MCF 10A (cell line): Measurements from ENCODE around the gene MPZ. TPM values are rescaled to one million over a fixed set of nuclear protein-coding genes. Genes with fewer than 3 reads are reported as not detected.

Experiments
- BruUV-seq: library from RNA; stranded (reverse); fragments of 400-500 nt; replicated peaks from 2 replicates; lab custom pipeline; 2021; lab: Mats Ljungman, UMichigan
- CTCF ChIA-PET: fragments of 300-600 bp; sonication (Branson Sonifier 250); formaldehyde crosslinking; extraction: SDS; loops from one replicate; lab custom pipeline; 2021; ENCODE audit warnings: antibody characterized with exemption, inconsistent platforms; lab: Yijun Ruan, JAX
- POLR2A ChIA-PET: fragments of 300-600, 350-650 bp; sonication (Branson Sonifier 250); formaldehyde crosslinking; extraction: SDS; loops from one replicate; lab custom pipeline; 2020; ENCODE audit warnings: antibody characterized with exemption, inconsistent platforms; lab: Yijun Ruan, JAX
- DNase-seq: peaks from one replicate; pipeline ENCODE4 v3.0.0-alpha.2; 2018; ENCODE audit not compliant: unreplicated experiment
- H3K27ac Mint-ChIP-seq: one replicate; pipeline ENCODE4 v1.8.0; 2022; ENCODE audit warnings: mild to moderate bottlenecking, low read depth, mixed read lengths; ENCODE audit not compliant: unreplicated experiment
- H3K27me3 Mint-ChIP-seq: one replicate; pipeline ENCODE4 v1.8.0; 2022; ENCODE audit warnings: mixed read lengths; ENCODE audit not compliant: insufficient read depth, unreplicated experiment
- H3K36me3 Mint-ChIP-seq: one replicate; pipeline ENCODE4 v1.8.0; 2022; ENCODE audit warnings: mild to moderate bottlenecking, moderate library complexity, mixed read lengths; ENCODE audit not compliant: insufficient read depth, unreplicated experiment
- H3K4me1 Mint-ChIP-seq: one replicate; pipeline ENCODE4 v1.8.0; 2022; ENCODE audit warnings: mixed read lengths; ENCODE audit not compliant: insufficient read depth, unreplicated experiment
- H3K4me3 Mint-ChIP-seq: one replicate; pipeline ENCODE4 v1.8.0; 2022; ENCODE audit warnings: mild to moderate bottlenecking, moderate library complexity, mixed read lengths; ENCODE audit not compliant: unreplicated experiment
- H3K9me3 Mint-ChIP-seq: one replicate; pipeline ENCODE4 v1.8.0; 2022; ENCODE audit warnings: mixed read lengths; ENCODE audit not compliant: unreplicated experiment
- intact Hi-C: fragments of 100-400 bp; cut with micrococcal nuclease; formaldehyde crosslinking; loops from 2 replicates; pipeline ENCODE4 v1.14.1; 2022
- total RNA-seq: library from RNA; stranded (reverse); gene quantifications from 2 replicates; pipeline ENCODE4 v1.2.3, GENCODE V29; 2022
- TF ChIP-seq, protein P1 (sequence below): fragments of 200-600 bp; IDR thresholded peaks from one replicate; pipeline ENCODE4 v1.8.0; 2022; ENCODE audit warnings: antibody characterized with exemption, mild to moderate bottlenecking; ENCODE audit not compliant: unreplicated experiment

The MPZ gene
- total RNA-seq, 1 experiment from 2014 or later, result 0.37 TPM

DNA sequence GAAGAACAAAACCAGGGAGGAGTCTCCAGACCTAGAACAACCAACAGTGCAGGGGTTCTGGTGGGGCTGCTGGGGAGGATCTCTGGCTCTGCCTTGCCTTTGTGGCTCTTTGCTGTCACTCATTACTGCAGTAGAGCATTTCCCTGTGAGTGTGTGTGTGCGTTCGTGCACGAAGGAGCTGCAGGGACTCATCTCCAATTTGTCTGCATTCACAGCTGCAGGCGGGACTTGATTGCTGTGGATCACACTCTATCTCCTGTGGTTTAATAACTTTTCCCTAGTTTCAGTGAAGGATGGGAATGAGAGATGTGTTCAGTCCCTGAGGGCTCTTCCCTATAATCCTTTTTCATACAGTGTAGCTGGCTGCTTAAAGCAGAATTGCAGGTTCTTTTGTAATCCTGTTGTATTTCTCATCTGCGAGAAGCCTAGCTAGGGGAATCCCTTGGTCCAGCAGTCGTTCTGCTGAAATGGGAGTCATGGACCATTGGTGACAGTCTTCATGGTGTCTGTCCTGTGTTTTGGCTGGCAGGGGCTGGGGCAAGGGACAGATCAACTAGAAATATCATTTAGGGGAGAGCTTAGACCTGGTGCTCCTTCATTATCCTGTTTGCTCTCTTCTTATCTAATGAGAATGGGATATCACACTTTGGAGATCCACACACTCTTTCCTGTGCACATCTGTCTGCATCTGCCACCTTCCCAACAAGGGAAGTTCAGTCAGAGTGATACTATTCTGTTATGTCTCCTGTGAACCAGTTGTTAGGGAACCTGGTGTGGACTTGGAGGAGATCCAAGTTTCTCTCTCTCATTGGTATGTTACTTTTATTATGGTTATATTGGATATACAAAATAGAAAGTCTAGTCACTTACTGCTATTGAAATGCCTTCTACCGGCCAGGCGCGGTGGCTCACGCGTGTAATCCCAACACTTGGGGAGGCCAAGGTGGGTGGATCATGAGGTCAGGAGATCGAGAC, 48.2 kb downstream of the MPZ start:
- POLR2A ChIA-PET, result interaction anchor here (0.6 to 1.7 kb wide), 5 partner anchors 11 to 128 kb away, joined by 3 to 7 read pairs (median 3); no protein-coding TSS in a partner anchor
- DNase-seq, result peak; percentile 10

DNA sequence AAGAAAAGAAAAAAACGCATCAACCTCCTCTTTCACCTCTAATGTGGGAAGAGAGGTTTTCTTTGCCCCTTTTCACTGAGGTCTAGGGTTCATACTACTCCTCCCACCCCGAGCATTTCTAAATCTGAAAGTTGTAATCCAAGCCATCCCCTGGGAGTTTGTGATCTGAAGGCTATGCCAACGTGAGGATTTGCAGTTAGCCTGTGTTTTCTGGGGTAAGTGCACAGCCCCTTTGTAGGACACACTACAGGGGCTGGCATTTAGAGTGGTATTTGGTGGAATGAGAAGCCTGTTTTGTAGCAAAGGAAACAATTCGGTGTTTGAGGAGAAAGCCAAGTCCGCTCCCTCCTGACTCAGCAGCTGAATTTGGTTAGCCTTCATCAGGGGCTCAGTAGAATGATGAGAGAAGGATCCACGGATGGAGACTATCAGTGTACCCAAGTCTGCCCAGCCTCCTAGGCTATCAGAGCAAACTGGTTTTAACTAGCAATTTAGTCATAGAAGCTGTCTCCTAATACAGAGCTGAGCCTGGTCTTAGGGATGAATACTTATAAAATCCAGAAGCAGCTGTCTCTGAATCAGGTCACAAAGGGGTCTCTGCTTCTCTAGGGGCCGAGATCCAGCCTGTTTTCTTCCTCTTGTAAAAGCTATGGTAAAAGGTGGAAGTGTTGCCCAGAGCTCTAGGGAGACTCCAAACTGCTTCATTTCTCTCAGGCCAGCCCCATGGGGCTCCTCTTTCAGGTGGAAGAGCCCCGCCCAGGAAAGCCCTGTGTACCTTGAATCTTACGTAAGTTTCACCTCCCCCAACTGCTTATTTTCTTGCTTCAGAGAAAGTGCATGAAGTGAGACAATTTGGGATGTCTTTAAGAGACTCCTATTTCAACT, 49.1 kb downstream of the MPZ start:
- CTCF ChIA-PET, result interaction anchor here (0.6 to 6.2 kb wide), 6 partner anchors 13 to 108 kb away, joined by 3 to 46 read pairs (median 4); partner anchors contain the start of gene TOMM40L
- H3K4me3 Mint-ChIP-seq, result no peak overlapping the region
- intact Hi-C loops, result no loop called here

More for the DNA sequence above, 48.2 kb downstream of the MPZ start:
- H3K27me3 Mint-ChIP-seq, result peaks cover 50% of the 10 kb centered on the region
- no TSS peak for BruUV-seq
- H3K36me3 Mint-ChIP-seq, result no peaks in the 10 kb centered on the region
- H3K27ac Mint-ChIP-seq, result no peak overlapping the region
- CTCF ChIA-PET, result interaction anchor here (0.6 to 6.2 kb wide), 6 partner anchors 14 to 141 kb away, joined by 3 to 46 read pairs (median 3); partner anchors contain the start of gene TOMM40L
- TF ChIP-seq, protein P1, sequence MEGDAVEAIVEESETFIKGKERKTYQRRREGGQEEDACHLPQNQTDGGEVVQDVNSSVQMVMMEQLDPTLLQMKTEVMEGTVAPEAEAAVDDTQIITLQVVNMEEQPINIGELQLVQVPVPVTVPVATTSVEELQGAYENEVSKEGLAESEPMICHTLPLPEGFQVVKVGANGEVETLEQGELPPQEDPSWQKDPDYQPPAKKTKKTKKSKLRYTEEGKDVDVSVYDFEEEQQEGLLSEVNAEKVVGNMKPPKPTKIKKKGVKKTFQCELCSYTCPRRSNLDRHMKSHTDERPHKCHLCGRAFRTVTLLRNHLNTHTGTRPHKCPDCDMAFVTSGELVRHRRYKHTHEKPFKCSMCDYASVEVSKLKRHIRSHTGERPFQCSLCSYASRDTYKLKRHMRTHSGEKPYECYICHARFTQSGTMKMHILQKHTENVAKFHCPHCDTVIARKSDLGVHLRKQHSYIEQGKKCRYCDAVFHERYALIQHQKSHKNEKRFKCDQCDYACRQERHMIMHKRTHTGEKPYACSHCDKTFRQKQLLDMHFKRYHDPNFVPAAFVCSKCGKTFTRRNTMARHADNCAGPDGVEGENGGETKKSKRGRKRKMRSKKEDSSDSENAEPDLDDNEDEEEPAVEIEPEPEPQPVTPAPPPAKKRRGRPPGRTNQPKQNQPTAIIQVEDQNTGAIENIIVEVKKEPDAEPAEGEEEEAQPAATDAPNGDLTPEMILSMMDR, result no peak
- H3K9me3 Mint-ChIP-seq, result peaks cover 11% of the 10 kb centered on the region
- intact Hi-C loops, result no loop called here
- no peak overlapping the region for H3K4me3 Mint-ChIP-seq
- no peaks in the 10 kb centered on the region for H3K4me1 Mint-ChIP-seq

DNA sequence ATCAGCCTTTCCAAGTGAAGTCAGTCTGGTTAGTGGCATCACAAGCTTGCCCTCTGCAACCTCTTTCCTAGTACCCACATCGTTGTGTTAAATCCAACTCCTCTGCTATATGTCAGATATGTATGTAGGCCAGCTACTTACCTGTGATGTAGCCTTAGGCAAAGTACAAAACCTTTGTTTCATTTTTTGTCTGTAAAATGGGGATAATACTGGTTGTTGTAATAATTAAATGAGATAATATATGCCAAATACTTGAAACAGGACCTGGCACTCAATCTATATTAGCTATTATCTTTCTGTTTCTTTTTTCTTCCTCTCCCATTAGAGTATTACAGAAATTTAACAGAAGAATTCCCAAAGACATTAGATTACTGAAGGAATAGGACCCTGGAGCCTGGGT, 50.0 kb downstream of the MPZ start:
- no TSS peak for BruUV-seq
- TF ChIP-seq, protein P1, result no peak
- Mint-ChIP-seq H3K9me3 (peaks cover 24% of the 10 kb centered on the region), H3K4me3 (no peak overlapping the region), H3K27me3 (peaks cover 50% of the 10 kb centered on the region), H3K4me1 (no peaks in the 10 kb centered on the region), H3K36me3 (no peaks in the 10 kb centered on the region), H3K27ac (no peak overlapping the region)
- intact Hi-C loops, result no loop called here
- ChIA-PET CTCF (interaction anchor here (0.6 to 6.2 kb wide), 4 partner anchors 31 to 67 kb away, joined by 3 to 46 read pairs (median 13); partner anchors contain the start of gene TOMM40L), POLR2A (interaction anchor here (0.7 to 1.2 kb wide), 3 partner anchors 10 to 120 kb away, joined by 3 to 6 read pairs (median 3); no protein-coding TSS in a partner anchor)
- DNase-seq, result no peak

More for the DNA sequence above, 49.1 kb downstream of the MPZ start:
- peaks cover 20% of the 10 kb centered on the region for H3K9me3 Mint-ChIP-seq
- H3K36me3 Mint-ChIP-seq, result no peaks in the 10 kb centered on the region
- no TSS peak for BruUV-seq
- DNase-seq, result peak; percentile 61
- TF ChIP-seq, protein P1, result no peak
- H3K27ac Mint-ChIP-seq, result no peak overlapping the region
- POLR2A ChIA-PET, result interaction anchor here (0.7 to 1.7 kb wide), 5 partner anchors 9 to 125 kb away, joined by 3 to 7 read pairs (median 3); no protein-coding TSS in a partner anchor
- peaks cover 50% of the 10 kb centered on the region for H3K27me3 Mint-ChIP-seq
- no peaks in the 10 kb centered on the region for H3K4me1 Mint-ChIP-seq
